ENCODE results near the gene GATA1. TPM values are rescaled to one million over a fixed set of nuclear protein-coding genes. Genes with fewer than 3 reads are reported as not detected.

GATA1 gene
- total RNA-seq, 1 experiment from 2014 or later: not detected

DNA sequence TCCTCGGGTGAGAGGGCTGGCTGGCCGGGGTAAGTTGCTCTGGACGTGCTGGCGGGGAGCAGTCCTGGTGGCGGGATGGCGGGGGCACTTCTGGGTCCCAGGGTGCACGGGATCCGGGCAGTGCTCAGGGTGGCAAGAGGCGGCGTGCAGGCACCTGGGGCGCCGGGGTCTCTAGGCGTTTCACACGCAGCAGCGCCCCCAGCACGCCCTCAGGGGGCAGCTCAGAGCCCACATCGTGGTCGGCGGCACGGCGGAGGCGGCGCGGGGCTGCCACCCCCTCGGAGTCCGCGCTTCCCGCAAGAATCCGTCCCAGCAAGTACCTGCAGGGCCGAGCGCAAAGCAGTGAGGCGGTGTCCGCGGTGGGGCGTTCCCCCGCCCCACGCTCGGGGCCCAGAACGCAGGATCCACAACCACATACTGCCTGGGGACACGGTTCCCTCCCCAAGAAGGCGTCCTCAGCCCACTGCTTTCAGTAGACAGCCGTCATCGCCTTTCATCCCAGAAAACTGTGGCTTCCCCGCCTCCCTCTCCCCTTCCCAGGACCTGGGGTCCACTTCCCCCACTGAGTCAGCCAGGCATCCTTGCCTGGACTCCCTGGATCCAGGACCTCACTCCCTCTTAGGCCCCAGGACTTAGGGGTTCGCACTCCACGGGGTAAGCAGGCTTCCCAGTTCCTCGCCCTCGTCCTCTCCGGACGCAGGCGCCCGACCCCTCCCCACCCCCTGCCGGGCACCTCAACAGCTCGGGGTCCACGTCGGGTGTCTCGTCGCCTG is 44.9 kb downstream of the GATA1 start:
- H3K36me3 ChIP-seq: no peaks in the 10 kb centered on the region
- H3K9me3 ChIP-seq (replicated peaks): no peaks in the 10 kb centered on the region
- no peak overlapping the region for H3K4me3 ChIP-seq
- no peak overlapping the region for H3K27ac ChIP-seq
- no peak for DNase-seq (ENCODE audit: low read depth in 1 of 2, low spot score in 2 of 2)
- peaks cover 5% of the 10 kb centered on the region; the same call in 1 of the 2 replicates for H3K27me3 ChIP-seq (replicated peaks)
- H3K4me1 ChIP-seq (replicated peaks): no peaks in the 10 kb centered on the region

GRCh38 chrX:48831909-48832291 is 45.5 kb downstream of the GATA1 start:
- Histone ChIP-seq H3K27me3 (replicated peaks) (peaks cover 5% of the 10 kb centered on the region; the same call in 1 of the 2 replicates), H3K36me3 (no peaks in the 10 kb centered on the region)
- no peak for DNase-seq (ENCODE audit: low read depth in 1 of 2, low spot score in 2 of 2)

DNA sequence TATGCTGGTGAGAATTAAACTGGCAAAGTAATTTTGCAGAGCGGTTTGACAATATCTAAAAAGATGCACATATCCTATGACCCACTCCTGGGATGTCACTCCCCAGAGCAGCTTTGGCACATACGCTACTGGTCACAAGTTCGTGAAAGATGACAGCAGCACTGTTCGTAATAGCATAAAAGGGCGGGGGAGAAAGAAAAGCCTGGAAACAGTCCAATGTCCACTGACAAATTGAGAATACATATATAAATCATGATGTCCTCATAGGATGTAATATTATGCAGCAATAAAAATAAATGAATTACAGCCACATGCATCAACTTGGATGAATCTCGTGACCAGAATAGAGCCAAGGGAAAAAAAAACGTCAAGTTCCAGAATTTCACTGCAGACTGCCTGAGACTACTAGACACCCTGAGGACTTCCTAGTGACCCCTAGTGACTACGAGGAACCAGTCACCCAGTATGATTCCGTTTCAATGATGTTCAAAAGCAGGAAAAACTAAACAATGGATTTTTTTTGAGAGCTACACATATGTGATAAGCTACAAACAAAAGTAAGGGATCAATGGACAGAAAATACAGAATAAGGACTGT is 47.2 kb downstream of the GATA1 start:
- Histone ChIP-seq H3K4me3 (no peak overlapping the region), H3K36me3 (no peaks in the 10 kb centered on the region), H3K9me3 (replicated peaks) (no peaks in the 10 kb centered on the region), H3K27me3 (replicated peaks) (peaks cover 5% of the 10 kb centered on the region; the same call in 1 of the 2 replicates), H3K4me1 (replicated peaks) (no peaks in the 10 kb centered on the region), H3K27ac (no peak overlapping the region)
- no peak for DNase-seq (ENCODE audit: low read depth in 1 of 2, low spot score in 2 of 2)

More at GRCh38 chrX:48831909-48832291, 45.5 kb downstream of the GATA1 start:
- Histone ChIP-seq H3K4me3 (no peak overlapping the region), H3K9me3 (replicated peaks) (no peaks in the 10 kb centered on the region), H3K4me1 (replicated peaks) (no peaks in the 10 kb centered on the region), H3K27ac (no peak overlapping the region)

DNA sequence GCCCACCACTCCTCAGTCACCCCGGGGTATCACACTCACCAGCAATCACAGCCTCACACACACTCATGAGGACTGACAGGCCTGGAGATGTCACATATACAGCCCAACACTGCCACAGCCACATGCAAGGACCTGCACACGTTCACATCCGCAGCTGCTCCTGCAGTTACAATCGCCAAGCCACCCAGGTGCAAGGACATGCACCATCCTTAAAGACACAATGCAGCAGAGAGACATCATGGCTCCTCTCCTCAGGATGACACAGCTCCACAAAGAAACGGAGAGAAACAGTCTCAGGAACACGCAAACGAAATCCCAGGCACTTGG is 48.0 kb downstream of the GATA1 start:
- Histone ChIP-seq H3K27me3 (replicated peaks) (peaks cover 5% of the 10 kb centered on the region; the same call in 1 of the 2 replicates), H3K36me3 (no peaks in the 10 kb centered on the region), H3K4me3 (no peak overlapping the region), H3K9me3 (replicated peaks) (no peaks in the 10 kb centered on the region), H3K4me1 (replicated peaks) (no peaks in the 10 kb centered on the region), H3K27ac (no peak overlapping the region)
- no peak for DNase-seq (ENCODE audit: low read depth in 1 of 2, low spot score in 2 of 2)

GRCh38 chrX:48835524-48836329 is 49.3 kb downstream of the GATA1 start, which contains the start of gene PCSK1N:
Gene PCSK1N, minus strand, starts transcription at chrX:48835610. Its CDS starts 78 bp downstream, at chrX:48835532.
- Histone ChIP-seq H3K9me3 (replicated peaks) (no peaks in the 10 kb centered on the region), H3K4me1 (replicated peaks) (no peaks in the 10 kb centered on the region), H3K27ac (no peak within 1 kb of the TSS), H3K36me3 (no peaks in the 10 kb centered on the region), H3K4me3 (peak within 1 kb of the TSS; percentile 28), H3K27me3 (replicated peaks) (peaks cover 5% of the 10 kb centered on the region; the same call in 1 of the 2 replicates)
- DNase-seq (ENCODE audit: low read depth in 1 of 2, low spot score in 2 of 2): no peak

DNA sequence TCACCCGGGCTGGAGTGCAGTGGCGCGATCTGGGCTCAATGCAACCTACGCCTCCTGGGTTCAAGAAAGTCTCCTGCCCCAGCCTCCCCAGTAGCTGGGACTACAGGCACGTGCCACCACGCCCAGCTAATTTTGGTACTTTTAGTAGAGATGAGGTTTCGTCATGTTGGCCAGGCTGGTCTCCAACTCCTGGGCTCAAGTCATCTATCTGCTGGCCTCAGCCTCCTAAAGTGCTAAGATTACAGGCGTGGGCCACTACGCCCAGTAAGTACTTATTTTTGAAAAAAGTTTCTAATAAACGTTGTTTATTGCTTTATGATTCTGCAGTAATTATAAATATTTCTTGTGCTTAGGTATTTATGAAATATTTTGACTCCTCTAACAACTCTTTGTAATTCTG is 53.3 kb downstream of the GATA1 start:
- H3K27ac ChIP-seq: no peak overlapping the region
- no peak overlapping the region for H3K4me3 ChIP-seq
- peaks cover 5% of the 10 kb centered on the region; the same call in 1 of the 2 replicates for H3K27me3 ChIP-seq (replicated peaks)
- DNase-seq (ENCODE audit: low read depth in 1 of 2, low spot score in 2 of 2): no peak
- H3K9me3 ChIP-seq (replicated peaks): no peaks in the 10 kb centered on the region
- no peaks in the 10 kb centered on the region for H3K36me3 ChIP-seq
- no peaks in the 10 kb centered on the region for H3K4me1 ChIP-seq (replicated peaks)

Other genes starting within 250 kb of the GATA1 start
- 6.5 and 24.1 TPM in 2 replicates for gene TBC1D25, start 246.9 kb upstream of the GATA1 start, total RNA-seq (2014; rRNA removed; shearing (Covaris generic))
- 228 and 314 TPM in 2 replicates for gene RBM3, start 212.1 kb upstream of the GATA1 start, total RNA-seq (2014; rRNA removed; shearing (Covaris generic))
- gene WDR13, start 189.1 kb upstream of the GATA1 start, total RNA-seq (2014; rRNA removed; shearing (Covaris generic)): 64.2 and 113 TPM in 2 replicates
- gene WAS, start 102.8 kb upstream of the GATA1 start, total RNA-seq (2014; rRNA removed; shearing (Covaris generic)): not detected in 2 replicates
- 9.4 and 17.6 TPM in 2 replicates for gene SUV39H1, start 89.9 kb upstream of the GATA1 start, total RNA-seq (2014; rRNA removed; shearing (Covaris generic))
- not detected in 2 replicates for gene GLOD5, start 24.8 kb upstream of the GATA1 start, total RNA-seq (2014; rRNA removed; shearing (Covaris generic))
- 47.9 and 77.7 TPM in 2 replicates for gene HDAC6, start 15.5 kb downstream of the GATA1 start, total RNA-seq (2014; rRNA removed; shearing (Covaris generic))
- not detected in 2 replicates for gene ERAS, start 39.9 kb downstream of the GATA1 start, total RNA-seq (2014; rRNA removed; shearing (Covaris generic))
- gene PCSK1N, start 49.0 kb downstream of the GATA1 start, total RNA-seq (2014; rRNA removed; shearing (Covaris generic)): 2.7 and 3.2 TPM in 2 replicates
- gene TIMM17B, start 111.2 kb downstream of the GATA1 start, total RNA-seq (2014; rRNA removed; shearing (Covaris generic)): 66.4 and 72.2 TPM in 2 replicates
- gene PQBP1, start 111.3 kb downstream of the GATA1 start, total RNA-seq (2014; rRNA removed; shearing (Covaris generic)): 74.5 and 82.7 TPM in 2 replicates
- 22.7 and 32.6 TPM in 2 replicates for gene SLC35A2, start 125.1 kb downstream of the GATA1 start, total RNA-seq (2014; rRNA removed; shearing (Covaris generic))
- 8.0 and 10.8 TPM in 2 replicates for gene PIM2, start 132.4 kb downstream of the GATA1 start, total RNA-seq (2014; rRNA removed; shearing (Covaris generic))
- 20.0 and 23.9 TPM in 2 replicates for gene OTUD5, start 171.0 kb downstream of the GATA1 start, total RNA-seq (2014; rRNA removed; shearing (Covaris generic))
- gene KCND1, start 185.3 kb downstream of the GATA1 start, total RNA-seq (2014; rRNA removed; shearing (Covaris generic)): 0.18 TPM in 1 of 2 replicates, not detected in the other
- gene GRIPAP1, start 215.7 kb downstream of the GATA1 start, total RNA-seq (2014; rRNA removed; shearing (Covaris generic)): 17.0 and 19.5 TPM in 2 replicates